Tibial artery (tissue), 4 donors: Measurements from ENCODE around the gene RIC1.
A peak's percentile ranks its signal among the peaks of the same experiment; 100 is the strongest.

Source experiments
- DNase-seq, 2 donors: peaks; one replicate each; pipeline ENCODE4 v3.0.0-alpha.2; 2019
- H3K27ac ChIP-seq, 2 donors: fragments of 200-600 bp; sonication (generic) in 1 of 2; 1 replicate in 1 of 2; 2 replicates in 1 of 2; pipeline ENCODE4 v1.5.1; 2018 to 2019; ENCODE audit warnings: mild to moderate bottlenecking in 1 of 2
- H3K27me3 ChIP-seq, 2 donors: fragments of 200-600 bp; sonication (generic) in 1 of 2; one replicate each; pipeline versions ENCODE4 v1.5.1 to v1.6.0; 2016 to 2019
- H3K36me3 ChIP-seq, 3 donors: fragments of 200-600 bp; sonication (generic) in 2 of 3; one replicate each; pipeline ENCODE4 v1.5.1; 2016 to 2019; ENCODE audit warnings: mild to moderate bottlenecking in 2 of 3
- H3K4me1 ChIP-seq, 4 donors: fragments of 200-600 bp; sonication (generic) in 2 of 4; 1 replicate in 3 of 4; 2 replicates in 1 of 4; pipeline ENCODE4 v1.5.1; 2016 to 2019
- H3K4me3 ChIP-seq, 2 donors: fragments of 200-600 bp; sonication (generic) in 1 of 2; 1 replicate in 1 of 2; 2 replicates in 1 of 2; pipeline ENCODE4 v1.5.1; 2018 to 2019; ENCODE audit warnings: mild to moderate bottlenecking in 2 of 2
- H3K9me3 ChIP-seq, 3 donors: fragments of 200-600 bp; sonication (generic) in 1 of 3; one replicate each; pipeline ENCODE4 v1.5.1; 2016 to 2019
- intact Hi-C: fragments of 100-400 bp; cut with DNase I; formaldehyde crosslinking; loops from one replicate; pipeline ENCODE4 v1.15.0; 2023; ENCODE audit warnings: low total_unique reads
- TF ChIP-seq, protein P1 (sequence below), 2 experiments: fragments of 200-600 bp in 1 of 2; fragments of 450-650 bp in 1 of 2; IDR thresholded peaks; one replicate each; pipeline ENCODE4 v1.5.1; 2017 to 2019; ENCODE audit warnings: antibody characterized with exemption in 2 of 2, mild to moderate bottlenecking in 1 of 2, moderate library complexity in 1 of 2

The RIC1 gene

DNA sequence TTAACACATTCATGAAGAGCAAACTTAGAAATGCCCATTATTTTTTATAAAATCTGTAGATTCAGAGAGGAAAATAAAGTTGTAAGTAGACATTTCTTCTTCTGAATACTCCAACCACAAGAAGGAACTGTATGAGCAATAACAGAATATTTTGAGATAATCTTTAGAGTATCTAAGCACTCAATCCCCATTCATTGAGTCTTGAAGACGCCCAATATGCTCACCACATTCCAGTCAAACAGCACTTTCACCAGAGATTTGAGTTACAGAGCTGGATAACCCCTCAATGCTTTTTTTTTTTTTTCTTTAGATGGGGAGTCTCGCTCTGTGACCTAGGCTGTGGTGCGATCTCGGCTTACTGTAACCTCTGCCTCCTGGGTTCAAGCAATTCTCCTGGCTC is 14.7 kb upstream of the RIC1 start:
- intact Hi-C loops, result no loop called here
- no peaks in the 10 kb centered on the region for H3K9me3 ChIP-seq
- no peaks in the 10 kb centered on the region for H3K27me3 ChIP-seq
- H3K27ac ChIP-seq, result no peak overlapping the region
- H3K4me1 ChIP-seq, result peaks cover 0 to 31% (median 3%) of the 10 kb centered on the region in 4 donors
- TF ChIP-seq, protein P1, sequence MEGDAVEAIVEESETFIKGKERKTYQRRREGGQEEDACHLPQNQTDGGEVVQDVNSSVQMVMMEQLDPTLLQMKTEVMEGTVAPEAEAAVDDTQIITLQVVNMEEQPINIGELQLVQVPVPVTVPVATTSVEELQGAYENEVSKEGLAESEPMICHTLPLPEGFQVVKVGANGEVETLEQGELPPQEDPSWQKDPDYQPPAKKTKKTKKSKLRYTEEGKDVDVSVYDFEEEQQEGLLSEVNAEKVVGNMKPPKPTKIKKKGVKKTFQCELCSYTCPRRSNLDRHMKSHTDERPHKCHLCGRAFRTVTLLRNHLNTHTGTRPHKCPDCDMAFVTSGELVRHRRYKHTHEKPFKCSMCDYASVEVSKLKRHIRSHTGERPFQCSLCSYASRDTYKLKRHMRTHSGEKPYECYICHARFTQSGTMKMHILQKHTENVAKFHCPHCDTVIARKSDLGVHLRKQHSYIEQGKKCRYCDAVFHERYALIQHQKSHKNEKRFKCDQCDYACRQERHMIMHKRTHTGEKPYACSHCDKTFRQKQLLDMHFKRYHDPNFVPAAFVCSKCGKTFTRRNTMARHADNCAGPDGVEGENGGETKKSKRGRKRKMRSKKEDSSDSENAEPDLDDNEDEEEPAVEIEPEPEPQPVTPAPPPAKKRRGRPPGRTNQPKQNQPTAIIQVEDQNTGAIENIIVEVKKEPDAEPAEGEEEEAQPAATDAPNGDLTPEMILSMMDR (IDR thresholded peaks at IDR 0.05), result no peak
- no peaks in the 10 kb centered on the region for H3K36me3 ChIP-seq
- no peak overlapping the region for H3K4me3 ChIP-seq
- no peak for DNase-seq

DNA sequence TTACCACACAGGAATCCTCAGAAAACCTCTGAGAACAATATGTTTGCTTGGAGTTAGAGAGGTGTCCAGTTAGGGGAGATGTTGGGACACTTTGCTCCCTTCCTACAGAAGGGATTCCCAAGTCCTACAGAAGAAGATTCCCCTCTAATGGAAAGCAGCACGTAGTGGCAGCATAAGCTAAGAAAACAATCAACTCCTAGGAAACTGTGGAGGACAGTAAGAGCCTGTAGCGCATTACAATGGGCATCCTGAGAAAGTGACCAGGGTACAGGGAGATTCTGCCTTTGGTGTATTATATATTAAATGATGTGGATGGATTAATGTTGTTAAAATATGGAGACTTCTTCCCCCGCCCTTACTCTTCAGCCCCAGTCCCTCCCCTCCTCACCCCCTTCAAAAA is 13.9 kb upstream of the RIC1 start:
- TF ChIP-seq, protein P1 (IDR thresholded peaks at IDR 0.05), result no peak
- no peaks in the 10 kb centered on the region for H3K9me3 ChIP-seq
- H3K4me1 ChIP-seq, result peaks cover 0 to 23% (median 3%) of the 10 kb centered on the region in 4 donors
- no peaks in the 10 kb centered on the region for H3K27me3 ChIP-seq
- intact Hi-C loops, result no loop called here
- no peak overlapping the region for H3K4me3 ChIP-seq
- DNase-seq, result no peak
- H3K27ac ChIP-seq, result no peak overlapping the region
- no peaks in the 10 kb centered on the region for H3K36me3 ChIP-seq

DNA sequence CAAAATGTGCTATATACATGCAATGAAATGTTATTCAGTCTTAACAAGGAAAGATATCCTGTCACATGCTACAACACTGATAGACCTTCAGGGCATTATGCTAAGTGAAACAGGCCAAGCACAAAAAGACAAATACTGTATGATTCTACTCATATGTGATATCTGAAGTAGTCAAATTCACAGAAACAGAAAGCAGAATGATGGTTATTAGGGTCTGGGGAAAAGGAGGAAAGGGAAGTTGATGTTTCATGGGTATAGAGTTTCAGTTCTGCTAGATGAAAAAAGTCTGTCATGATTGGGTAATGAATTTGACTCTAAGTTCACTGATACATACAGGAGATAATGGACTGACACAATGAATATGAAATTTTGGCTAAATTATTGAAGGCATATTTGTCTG is 11.2 kb upstream of the RIC1 start:
- TF ChIP-seq, protein P1 (IDR thresholded peaks at IDR 0.05), result no peak
- Histone ChIP-seq H3K27me3 (no peaks in the 10 kb centered on the region), H3K4me1 (peaks cover 0 to 21% (median 9%) of the 10 kb centered on the region in 4 donors), H3K9me3 (no peaks in the 10 kb centered on the region), H3K27ac (no peak overlapping the region), H3K4me3 (no peak overlapping the region), H3K36me3 (no peaks in the 10 kb centered on the region)
- intact Hi-C loops, result no loop called here
- no peak for DNase-seq

DNA sequence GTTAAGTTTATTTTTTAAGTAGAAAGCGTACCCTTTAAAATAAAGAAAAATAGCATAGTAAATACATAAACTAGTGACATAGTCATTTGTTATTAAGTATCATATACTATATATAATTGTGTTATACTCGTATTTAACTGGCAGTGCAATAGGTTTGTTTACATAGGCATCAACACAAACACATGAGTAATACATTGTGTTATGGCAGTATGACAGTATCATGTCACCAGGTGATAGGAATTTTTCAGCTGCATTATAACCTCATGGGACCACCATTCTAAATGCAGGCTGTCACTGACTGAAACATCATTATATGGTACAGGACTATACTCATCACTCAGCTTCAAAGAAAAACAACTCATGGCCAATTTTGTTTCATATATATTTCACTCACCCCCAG is 8.4 kb upstream of the RIC1 start:
- Histone ChIP-seq H3K4me1 (peaks cover 0 to 46% (median 11%) of the 10 kb centered on the region in 4 donors), H3K9me3 (no peaks in the 10 kb centered on the region), H3K27ac (peak overlapping the region; percentile 40 to 63), H3K4me3 (no peak overlapping the region), H3K27me3 (no peaks in the 10 kb centered on the region), H3K36me3 (no peaks in the 10 kb centered on the region)
- intact Hi-C loops, result no loop called here
- TF ChIP-seq, protein P1 (IDR thresholded peaks at IDR 0.05), result no peak
- no peak for DNase-seq

DNA sequence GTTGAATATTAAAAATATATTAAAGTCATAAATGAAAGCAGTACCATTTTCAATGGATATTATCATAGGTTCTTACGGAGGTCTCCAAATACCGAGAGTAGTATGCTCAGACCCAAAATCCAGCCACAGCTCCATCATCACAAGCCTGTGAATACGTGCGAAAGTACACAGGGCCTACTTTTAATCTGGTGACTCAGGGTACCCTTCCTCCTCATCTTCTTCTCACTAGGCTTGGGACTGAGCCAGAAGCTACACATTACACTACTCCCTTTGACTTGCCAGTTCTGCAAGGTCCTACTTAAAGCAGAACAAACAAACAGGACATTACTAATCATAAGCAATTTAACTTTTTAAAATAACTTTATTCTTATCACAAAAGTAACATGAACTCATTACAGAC is 7.6 kb upstream of the RIC1 start:
- intact Hi-C loops, result no loop called here
- Histone ChIP-seq H3K27me3 (no peaks in the 10 kb centered on the region), H3K9me3 (no peaks in the 10 kb centered on the region), H3K27ac (peak overlapping the region; percentile 40 to 63), H3K36me3 (no peaks in the 10 kb centered on the region), H3K4me3 (no peak overlapping the region), H3K4me1 (peaks cover 0 to 55% (median 13%) of the 10 kb centered on the region in 4 donors)
- DNase-seq, result no peak
- TF ChIP-seq, protein P1 (IDR thresholded peaks at IDR 0.05), result no peak

DNA sequence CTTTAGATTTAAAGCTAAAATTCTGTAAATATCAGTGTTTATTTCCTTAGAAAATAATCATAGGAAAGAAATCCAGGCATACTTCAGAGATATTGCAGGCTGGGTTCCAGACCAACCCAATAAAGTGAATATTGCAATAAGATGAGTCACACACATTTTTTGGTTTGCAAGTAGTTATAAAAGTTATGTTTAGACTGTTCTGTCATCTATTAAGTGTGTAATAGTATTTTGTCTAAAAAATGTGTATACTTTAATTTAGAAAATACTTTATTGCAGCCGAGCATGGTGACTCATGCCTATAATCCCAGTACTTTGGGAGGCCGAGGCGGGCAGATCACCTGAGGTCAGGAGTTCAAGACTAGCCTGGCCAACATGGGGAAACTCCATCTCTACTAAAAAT is 6.9 kb upstream of the RIC1 start:
- H3K36me3 ChIP-seq, result no peaks in the 10 kb centered on the region
- H3K27ac ChIP-seq, result peak overlapping the region; percentile 26 to 63
- peaks cover 0 to 62% (median 19%) of the 10 kb centered on the region in 4 donors for H3K4me1 ChIP-seq
- no peaks in the 10 kb centered on the region for H3K27me3 ChIP-seq
- TF ChIP-seq, protein P1 (IDR thresholded peaks at IDR 0.05), result no peak
- H3K9me3 ChIP-seq, result no peaks in the 10 kb centered on the region
- H3K4me3 ChIP-seq, result no peak overlapping the region
- intact Hi-C loops, result no loop called here
- DNase-seq, result no peak
